Measurements from ENCODE around the gene AKR7A2. TPM values are rescaled to one million over a fixed set of nuclear protein-coding genes. Genes with fewer than 3 reads are reported as not detected.
A peak's percentile ranks its signal among the peaks of the same experiment; 100 is the strongest.
"Not testable (repeated sequence)": the region's sequence is repeated elsewhere in the genome, so short reads cannot be mapped to it uniquely, and the experiment has no call there.

AKR7A2 gene
- total and polyA plus RNA-seq, 4 experiments from 2014 or later: 25.1 to 134 (median 57.7) TPM

GRCh38 chr1:19288324-19289241 lies 23.4 kb downstream of the AKR7A2 start, which contains the start of gene AKR7A3:
TSS of gene AKR7A3 (minus strand) at chr1:19288770. CDS start at chr1:19288709, 61 bp downstream.
- H3K4me3 Mint-ChIP-seq: peak within 1 kb of the TSS; percentile 52 to 76 (median 64)
- H3K27me3 ChIP-seq (ENCODE audit: insufficient read depth, low read length); CTCF ChIA-PET (ENCODE audit: partially characterized antibody); H3K27ac ChIP-seq (ENCODE audit: low read depth, low read length); H3K36me3 ChIP-seq (ENCODE audit: insufficient read depth, low read length); H3K27ac Mint-ChIP-seq; H3K4me1 ChIP-seq (ENCODE audit: insufficient read depth, low read length); H3K9me3 ChIP-seq (ENCODE audit: control insufficient read depth in 1 of 2, low read length in 2 of 2); H3K4me1 Mint-ChIP-seq; POLR2A ChIA-PET (ENCODE audit: partially characterized antibody); intact Hi-C loops (cut with micrococcal nuclease); H3K36me3 Mint-ChIP-seq; H3K27me3 Mint-ChIP-seq: not testable (repeated sequence)
- H3K9me3 Mint-ChIP-seq: peaks cover 0 to 14% (median under 1%) of the 10 kb centered on the region in 8 donors
- peak; percentile 45 to 64 (median 54) for DNase-seq
- H3K4me3 ChIP-seq (ENCODE audit: low read length in 2 of 2): peak within 1 kb of the TSS in 1 of 2 donors; percentile 35

GRCh38 chr1:19287436-19288185 lies 24.3 kb downstream of the AKR7A2 start:
- Histone ChIP-seq H3K4me3 (ENCODE audit: low read length in 2 of 2) (no peak overlapping the region), H3K9me3 (ENCODE audit: control insufficient read depth in 1 of 2, low read length in 2 of 2) (no peaks in the 10 kb centered on the region), H3K4me1 (ENCODE audit: insufficient read depth, low read length) (peaks cover 6% of the 10 kb centered on the region), H3K27ac (ENCODE audit: low read depth, low read length) (no peak overlapping the region), H3K36me3 (ENCODE audit: insufficient read depth, low read length) (no peaks in the 10 kb centered on the region), H3K27me3 (ENCODE audit: insufficient read depth, low read length) (no peaks in the 10 kb centered on the region)
- no peak for DNase-seq
- Mint-ChIP-seq H3K9me3 (peaks cover 0 to 6% (median 0%) of the 10 kb centered on the region in 8 donors), H3K27me3 (peaks cover 0 to 4% of the 10 kb centered on the region in 2 donors), H3K27ac (peak overlapping the region in 1 of 7 donors; percentile 75), H3K4me1 (peaks cover 0 to 10% (median 1%) of the 10 kb centered on the region in 4 donors), H3K36me3 (peaks cover 3 to 8% of the 10 kb centered on the region in 2 donors), H3K4me3 (peak overlapping the region; percentile 52 to 76 (median 64))
- ChIA-PET POLR2A (ENCODE audit: partially characterized antibody) (interaction anchor here (0.6 kb wide), 1 partner anchor 339 kb away, joined by 3 read pairs; no protein-coding TSS in a partner anchor), CTCF (ENCODE audit: partially characterized antibody) (no interaction called here)
- intact Hi-C loops (cut with micrococcal nuclease): no loop called here

- H3K9me3 ChIP-seq (ENCODE audit: control insufficient read depth in 1 of 2, low read length in 2 of 2); POLR2A ChIA-PET (ENCODE audit: partially characterized antibody); H3K4me1 Mint-ChIP-seq; H3K36me3 ChIP-seq (ENCODE audit: insufficient read depth, low read length); H3K27me3 Mint-ChIP-seq; H3K27ac Mint-ChIP-seq; H3K4me3 ChIP-seq (ENCODE audit: low read length in 2 of 2); H3K27me3 ChIP-seq (ENCODE audit: insufficient read depth, low read length); H3K9me3 Mint-ChIP-seq; intact Hi-C loops (cut with micrococcal nuclease); H3K36me3 Mint-ChIP-seq; H3K4me3 Mint-ChIP-seq; CTCF ChIA-PET (ENCODE audit: partially characterized antibody); H3K27ac ChIP-seq (ENCODE audit: low read depth, low read length); DNase-seq; H3K4me1 ChIP-seq (ENCODE audit: insufficient read depth, low read length): not testable (repeated sequence)
Observed at GRCh38 chr1:19285807-19286206, 26.1 kb downstream of the AKR7A2 start.

- H3K36me3 Mint-ChIP-seq; H3K4me1 Mint-ChIP-seq; H3K9me3 ChIP-seq (ENCODE audit: control insufficient read depth in 1 of 2, low read length in 2 of 2); CTCF ChIA-PET (ENCODE audit: partially characterized antibody); H3K27ac Mint-ChIP-seq; H3K36me3 ChIP-seq (ENCODE audit: insufficient read depth, low read length); POLR2A ChIA-PET (ENCODE audit: partially characterized antibody); H3K27me3 Mint-ChIP-seq; intact Hi-C loops (cut with micrococcal nuclease); H3K27me3 ChIP-seq (ENCODE audit: insufficient read depth, low read length); H3K4me3 Mint-ChIP-seq; H3K9me3 Mint-ChIP-seq; DNase-seq; H3K4me1 ChIP-seq (ENCODE audit: insufficient read depth, low read length); H3K4me3 ChIP-seq (ENCODE audit: low read length in 2 of 2); H3K27ac ChIP-seq (ENCODE audit: low read depth, low read length): not testable (repeated sequence)
Observed at GRCh38 chr1:19285366-19285765, 26.6 kb downstream of the AKR7A2 start.

- no peaks in the 10 kb centered on the region for H3K9me3 ChIP-seq (ENCODE audit: control insufficient read depth in 1 of 2, low read length in 2 of 2)
- peaks cover 0 to 2% of the 10 kb centered on the region in 2 donors for H3K36me3 Mint-ChIP-seq
- H3K27ac Mint-ChIP-seq: no peak overlapping the region
- no peak overlapping the region for H3K4me3 ChIP-seq (ENCODE audit: low read length in 2 of 2)
- H3K9me3 Mint-ChIP-seq: no peaks in the 10 kb centered on the region
- intact Hi-C loops (cut with micrococcal nuclease): no loop called here
- no peak overlapping the region for H3K27ac ChIP-seq (ENCODE audit: low read depth, low read length)
- ChIA-PET POLR2A (ENCODE audit: partially characterized antibody) (no interaction called here), CTCF (ENCODE audit: partially characterized antibody) (no interaction called here)
- H3K4me1 Mint-ChIP-seq: peaks cover 0 to 10% (median 1%) of the 10 kb centered on the region in 4 donors
- H3K27me3 Mint-ChIP-seq: peaks cover 0 to 4% of the 10 kb centered on the region in 2 donors
- DNase-seq: no peak
- peaks cover 6% of the 10 kb centered on the region for H3K4me1 ChIP-seq (ENCODE audit: insufficient read depth, low read length)
- H3K27me3 ChIP-seq (ENCODE audit: insufficient read depth, low read length): no peaks in the 10 kb centered on the region
- no peaks in the 10 kb centered on the region for H3K36me3 ChIP-seq (ENCODE audit: insufficient read depth, low read length)
- H3K4me3 Mint-ChIP-seq: no peak overlapping the region
Observed at GRCh38 chr1:19284881-19285280, 27.1 kb downstream of the AKR7A2 start.

GRCh38 chr1:19283891-19284290 lies 28.1 kb downstream of the AKR7A2 start:
- CTCF ChIA-PET (ENCODE audit: partially characterized antibody): no interaction called here
- Histone ChIP-seq H3K9me3 (ENCODE audit: control insufficient read depth in 1 of 2, low read length in 2 of 2) (no peaks in the 10 kb centered on the region), H3K27ac (ENCODE audit: low read depth, low read length) (no peak overlapping the region), H3K27me3 (ENCODE audit: insufficient read depth, low read length) (no peaks in the 10 kb centered on the region), H3K4me3 (ENCODE audit: low read length in 2 of 2) (no peak overlapping the region), H3K4me1 (ENCODE audit: insufficient read depth, low read length) (peaks cover 2% of the 10 kb centered on the region), H3K36me3 (ENCODE audit: insufficient read depth, low read length) (no peaks in the 10 kb centered on the region)
- Mint-ChIP-seq H3K27ac (no peak overlapping the region), H3K27me3 (peaks cover 0 to 4% of the 10 kb centered on the region in 2 donors), H3K36me3 (peaks cover 0 to 2% of the 10 kb centered on the region in 2 donors), H3K4me3 (no peak overlapping the region), H3K4me1 (peaks cover 0 to 5% (median 0%) of the 10 kb centered on the region in 4 donors), H3K9me3 (no peaks in the 10 kb centered on the region)
- intact Hi-C loops (cut with micrococcal nuclease): no loop called here
- POLR2A ChIA-PET (ENCODE audit: partially characterized antibody): no interaction called here
- no peak for DNase-seq

GRCh38 chr1:19274636-19275035 lies 37.3 kb downstream of the AKR7A2 start:
- Histone ChIP-seq H3K4me3 (ENCODE audit: low read length in 2 of 2) (no peak overlapping the region), H3K27me3 (ENCODE audit: insufficient read depth, low read length) (no peaks in the 10 kb centered on the region), H3K36me3 (ENCODE audit: insufficient read depth, low read length) (no peaks in the 10 kb centered on the region), H3K4me1 (ENCODE audit: insufficient read depth, low read length) (no peaks in the 10 kb centered on the region), H3K27ac (ENCODE audit: low read depth, low read length) (no peak overlapping the region), H3K9me3 (ENCODE audit: control insufficient read depth in 1 of 2, low read length in 2 of 2) (no peaks in the 10 kb centered on the region)
- Mint-ChIP-seq H3K36me3 (peaks cover 1 to 8% of the 10 kb centered on the region in 2 donors), H3K27me3 (peaks cover 8 to 11% of the 10 kb centered on the region in 2 donors), H3K4me1 (peaks cover 0 to 6% (median 1%) of the 10 kb centered on the region in 4 donors), H3K9me3 (peaks cover 0 to 16% (median 5%) of the 10 kb centered on the region in 8 donors), H3K4me3 (no peak overlapping the region), H3K27ac (no peak overlapping the region)
- ChIA-PET CTCF (ENCODE audit: partially characterized antibody) (no interaction called here), POLR2A (ENCODE audit: partially characterized antibody) (no interaction called here)
- DNase-seq: no peak
- intact Hi-C loops (cut with micrococcal nuclease): no loop called here
